Cardiac fibroblast (primary cell): ENCODE measurements around the gene DIP2C.

Experiments used
- DNase-seq, 2 donors: peaks; one replicate each; pipeline versions ENCODE4 v3.0.0 to v3.0.0-alpha.2; 2010; ENCODE audit warnings: low read depth in 2 of 2
- H3K4me3 ChIP-seq, 2 donors: replicated peaks in 1 of 2; 1 replicate in 1 of 2; 2 replicates in 1 of 2; pipeline ENCODE4 v1.5.1; 2011; ENCODE audit warnings: low read depth in 2 of 2, low read length in 2 of 2, mild to moderate bottlenecking in 2 of 2, moderate library complexity in 1 of 2
- CTCF ChIP-seq: IDR thresholded peaks from one replicate; pipeline ENCODE4 v1.5.1; 2011; ENCODE audit warnings: low read depth, mild to moderate bottlenecking, low read length, inconsistent platforms

The DIP2C gene

GRCh38 chr10:485776-486175 lies 203.7 kb downstream of the DIP2C start:
- no peak for DNase-seq
- TF ChIP-seq CTCF: no peak
- H3K4me3 ChIP-seq: no peak overlapping the region

- TF ChIP-seq CTCF: no peak
- no peak for DNase-seq
- peak overlapping the region; percentile 9 to 30 for H3K4me3 ChIP-seq
Observed at GRCh38 chr10:484925-485661, 204.4 kb downstream of the DIP2C start.

GRCh38 chr10:484441-484924 lies 205.0 kb downstream of the DIP2C start:
- peak overlapping the region; percentile 9 to 30 for H3K4me3 ChIP-seq
- TF ChIP-seq CTCF: no peak
- peak; percentile 19 to 33 for DNase-seq

DNA sequence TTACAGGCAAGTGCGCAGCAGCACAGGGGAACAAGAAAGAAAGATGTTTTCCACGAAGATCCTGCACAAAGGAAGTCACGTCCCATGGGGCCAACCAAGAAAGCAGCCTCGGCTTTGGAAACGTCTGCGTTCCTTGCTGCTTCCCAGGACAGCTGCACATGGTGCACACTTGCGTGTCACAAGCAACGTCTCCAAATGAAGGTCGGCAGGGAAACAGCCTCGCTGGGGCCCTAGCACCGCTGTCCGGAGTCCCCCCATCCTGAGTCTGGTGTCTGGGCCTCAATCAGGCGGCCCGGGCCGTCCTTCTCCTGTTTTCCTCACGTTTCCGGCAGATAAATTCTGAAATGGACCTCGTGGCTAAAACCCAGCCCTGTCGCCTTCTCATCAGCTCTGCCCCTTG lies 206.2 kb downstream of the DIP2C start:
- no peak for TF ChIP-seq CTCF
- DNase-seq: no peak
- H3K4me3 ChIP-seq: no peak overlapping the region

DNA sequence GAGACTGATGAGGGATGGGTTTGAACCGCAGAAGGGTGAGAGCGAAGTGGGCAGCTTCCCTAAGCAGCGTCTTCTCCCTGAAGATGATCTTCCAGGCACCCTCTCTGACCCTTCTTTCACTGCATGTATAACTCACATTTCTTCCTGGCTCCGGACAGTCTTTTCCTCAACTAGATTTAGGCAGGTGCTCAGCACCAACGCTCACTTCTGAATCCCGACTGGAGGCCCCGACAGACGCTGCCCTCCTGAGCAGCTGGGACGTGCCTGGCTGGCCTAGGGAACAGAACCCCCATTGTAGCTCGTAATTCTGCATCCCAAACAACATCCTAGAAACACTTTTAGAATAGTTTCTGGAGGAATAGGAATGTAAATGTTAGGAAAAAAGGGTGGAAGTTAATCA lies 206.6 kb downstream of the DIP2C start:
- DNase-seq: no peak
- TF ChIP-seq CTCF: no peak

DNA sequence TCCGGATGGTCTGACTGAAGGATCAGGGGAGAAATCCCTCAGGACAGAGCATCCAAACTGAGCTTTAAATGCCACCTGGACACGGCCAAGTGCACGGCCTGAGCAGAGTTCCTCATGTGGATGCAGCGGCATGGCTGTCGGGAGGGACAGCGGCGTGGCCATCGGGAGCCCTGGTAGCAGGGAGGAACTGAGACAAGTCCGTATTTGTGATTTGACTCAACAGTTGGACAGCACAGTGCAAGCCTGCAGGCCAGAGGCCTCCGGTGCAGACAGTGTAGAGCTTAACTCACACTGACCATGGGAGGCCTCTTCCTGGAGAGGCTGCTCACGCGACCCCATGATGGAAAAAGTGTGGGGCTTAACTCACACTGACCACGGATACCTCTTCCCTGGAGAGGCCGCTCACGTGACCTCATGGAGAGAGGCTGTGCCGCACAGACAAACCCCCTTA lies 207.4 kb downstream of the DIP2C start:
- no peak overlapping the region for H3K4me3 ChIP-seq
- DNase-seq: no peak
- TF ChIP-seq CTCF: no peak

More for the DNA sequence above, 206.6 kb downstream of the DIP2C start:
- H3K4me3 ChIP-seq: no peak overlapping the region

GRCh38 chr10:481628-482027 lies 207.8 kb downstream of the DIP2C start:
- no peak for TF ChIP-seq CTCF
- no peak for DNase-seq

More at GRCh38 chr10:481628-482027, 207.8 kb downstream of the DIP2C start:
- H3K4me3 ChIP-seq: no peak overlapping the region
